H9 (cell line): ENCODE data around the gene NEGR1. TPM values are rescaled to one million over a fixed set of nuclear protein-coding genes. Genes with fewer than 3 reads are reported as not detected.

ENCODE experiments used
- DNase-seq: peaks from one replicate; pipeline ENCODE4 v3.0.0-alpha.2; 2017
- H2AFZ ChIP-seq: one replicate; pipeline ENCODE4 v1.6.1; 2013; ENCODE audit warnings: mild to moderate bottlenecking, low read length, control low read depth, moderate library complexity
- H2AK5ac ChIP-seq: 2 replicates; pipeline ENCODE4 v1.6.1; 2013; ENCODE audit warnings: low read length, control low read depth, mixed read lengths; ENCODE audit not compliant: insufficient read length
- H2BK120ac ChIP-seq: one replicate; pipeline ENCODE4 v1.6.1; 2013; ENCODE audit warnings: low read depth, mild to moderate bottlenecking, low read length, control low read depth, inconsistent platforms; ENCODE audit not compliant: poor library complexity, severe bottlenecking
- H2BK12ac ChIP-seq: 2 replicates; pipeline ENCODE4 v1.6.1; 2013; ENCODE audit warnings: low read length, control low read depth, mixed read lengths, low read depth; ENCODE audit not compliant: insufficient read length
- H2BK15ac ChIP-seq: 2 replicates; pipeline ENCODE4 v1.6.1; 2013; ENCODE audit warnings: low read depth, low read length, control low read depth
- H2BK20ac ChIP-seq: one replicate; pipeline ENCODE4 v1.6.1; 2013; ENCODE audit warnings: low read depth, mild to moderate bottlenecking, low read length, control low read depth, inconsistent platforms; ENCODE audit not compliant: poor library complexity, severe bottlenecking
- H2BK5ac ChIP-seq: 2 replicates; pipeline ENCODE4 v1.6.1; 2013; ENCODE audit warnings: low read length, control low read depth, mixed read lengths; ENCODE audit not compliant: insufficient read length
- H3K14ac ChIP-seq: 2 replicates; pipeline ENCODE4 v1.6.1; 2013; ENCODE audit warnings: low read length, control low read depth; ENCODE audit not compliant: insufficient read depth
- H3K18ac ChIP-seq: 2 replicates; pipeline ENCODE4 v1.6.1; 2013; ENCODE audit warnings: low read depth, mild to moderate bottlenecking, mixed read lengths, low read length, control low read depth; ENCODE audit not compliant: insufficient read length
- H3K23ac ChIP-seq: 2 replicates; pipeline ENCODE4 v1.6.1; 2013; ENCODE audit warnings: low read length, control low read depth, mixed read lengths, low read depth; ENCODE audit not compliant: insufficient read length
- H3K23me2 ChIP-seq: 2 replicates; pipeline ENCODE4 v1.6.1; 2013; ENCODE audit warnings: low read depth, mild to moderate bottlenecking, mixed read lengths, low read length, control low read depth; ENCODE audit not compliant: insufficient read length, poor library complexity, severe bottlenecking
- H3K27ac ChIP-seq: 2 replicates; pipeline ENCODE4 v1.5.1; 2013; ENCODE audit warnings: low read length, control low read depth, mixed read lengths, low read depth; ENCODE audit not compliant: insufficient read length
- H3K27me3 ChIP-seq: 2 replicates; pipeline ENCODE4 v1.6.1; 2013; ENCODE audit warnings: low read length, control low read depth, inconsistent platforms; ENCODE audit not compliant: insufficient read depth
- H3K4ac ChIP-seq: 2 replicates; pipeline ENCODE4 v1.6.1; 2013; ENCODE audit warnings: low read depth, mild to moderate bottlenecking, control low read depth, inconsistent platforms, low read length, moderate library complexity
- H3K4me1 ChIP-seq: 2 replicates; pipeline ENCODE4 v1.6.1; 2013; ENCODE audit warnings: low read length, control low read depth, inconsistent platforms; ENCODE audit not compliant: insufficient read depth
- H3K4me2 ChIP-seq: 2 replicates; pipeline ENCODE4 v1.6.1; 2013; ENCODE audit warnings: low read length, control low read depth, mixed read lengths; ENCODE audit not compliant: insufficient read length, insufficient read depth
- H3K56ac ChIP-seq: 2 replicates; pipeline ENCODE4 v1.6.1; 2013; ENCODE audit warnings: low read depth, mild to moderate bottlenecking, mixed read lengths, low read length, control low read depth; ENCODE audit not compliant: insufficient read length
- H3K79me1 ChIP-seq: 2 replicates; pipeline ENCODE4 v1.6.1; 2013; ENCODE audit warnings: low read depth, mild to moderate bottlenecking, moderate library complexity, low read length, control low read depth, inconsistent platforms; ENCODE audit not compliant: insufficient read depth, poor library complexity, severe bottlenecking
- H3K79me2 ChIP-seq: 2 replicates; pipeline ENCODE4 v1.6.1; 2013; ENCODE audit warnings: low read length, control low read depth, inconsistent platforms; ENCODE audit not compliant: insufficient read depth
- H3K9ac ChIP-seq: 2 replicates; pipeline ENCODE4 v1.6.1; 2013; ENCODE audit warnings: low read length, control low read depth, mixed read lengths; ENCODE audit not compliant: insufficient read length; ENCODE audit errors: extremely low read depth
- H3K9me3 ChIP-seq: one replicate; pipeline ENCODE4 v1.6.1; 2013; ENCODE audit warnings: low read depth, low read length, inconsistent platforms; ENCODE audit not compliant: control insufficient read depth
- H3T11ph ChIP-seq: one replicate; pipeline ENCODE4 v1.6.1; 2013; ENCODE audit warnings: mild to moderate bottlenecking, low read length, control low read depth, inconsistent platforms
- H4K20me1 ChIP-seq: one replicate; pipeline ENCODE4 v1.6.1; 2013; ENCODE audit not compliant: control insufficient read depth, insufficient read length, insufficient read depth
- H4K5ac ChIP-seq: 2 replicates; pipeline ENCODE4 v1.6.1; 2013; ENCODE audit warnings: low read depth, mild to moderate bottlenecking, mixed read lengths, low read length, control low read depth; ENCODE audit not compliant: insufficient read length
- H4K8ac ChIP-seq: replicated peaks from 2 replicates; pipeline ENCODE4 v1.6.1; 2013; ENCODE audit warnings: low read length, control low read depth, mixed read lengths, low read depth; ENCODE audit not compliant: insufficient read length
- H4K91ac ChIP-seq: 2 replicates; pipeline ENCODE4 v1.6.1; 2013; ENCODE audit warnings: low read depth, mild to moderate bottlenecking, moderate library complexity, mixed read lengths, low read length, control low read depth; ENCODE audit not compliant: insufficient read length
- H3K27ac Mint-ChIP-seq, 3 experiments: 2 replicates in 2 of 3; 3 replicates in 1 of 3; pipeline ENCODE4 v1.8.0; 2020 to 2021; ENCODE audit warnings: mixed read lengths in 3 of 3, mild to moderate bottlenecking in 1 of 3, moderate library complexity in 1 of 3
- H3K27me3 Mint-ChIP-seq: 2 replicates; pipeline ENCODE4 v1.8.0; 2021; ENCODE audit warnings: low read depth, mild to moderate bottlenecking, moderate library complexity, mixed read lengths
- H3K36me3 Mint-ChIP-seq, 3 experiments: 2 replicates in 2 of 3; 3 replicates in 1 of 3; pipeline ENCODE4 v1.8.0; 2020 to 2021; ENCODE audit warnings: low read depth in 3 of 3, mixed read lengths in 3 of 3; ENCODE audit not compliant: insufficient read depth in 1 of 3
- H3K4me1 Mint-ChIP-seq, 2 experiments: 2 replicates each; pipeline ENCODE4 v1.8.0; 2020; ENCODE audit warnings: mixed read lengths in 2 of 2
- H3K4me3 Mint-ChIP-seq, 2 experiments: 2 replicates in 1 of 2; 3 replicates in 1 of 2; pipeline ENCODE4 v1.8.0; 2020 to 2021; ENCODE audit warnings: mild to moderate bottlenecking in 2 of 2, mixed read lengths in 2 of 2, moderate library complexity in 1 of 2
- H3K9me3 Mint-ChIP-seq, 2 experiments: 2 replicates in 1 of 2; 3 replicates in 1 of 2; pipeline ENCODE4 v1.8.0; 2020; ENCODE audit warnings: mild to moderate bottlenecking in 2 of 2, mixed read lengths in 2 of 2, moderate library complexity in 1 of 2
- CTCF ChIP-seq: fragments of 200-600 bp; sonication (generic); conservative IDR thresholded peaks from 3 replicates; pipeline ENCODE4 v1.8.0; 2021; ENCODE audit warnings: antibody characterized with exemption, mild to moderate bottlenecking
- WGBS: extraction: QIAGEN DNeasy Blood & Tissue Kit; methylation state at CpG from one replicate; pipeline ENCODE4 v1.1.7; 2013; ENCODE audit warnings: missing lambda C conversion rate, low lambda C conversion rate, mixed read lengths; ENCODE audit not compliant: insufficient read length; ENCODE audit errors: extremely low coverage; 5-methylcytosine and 5-hydroxymethylcytosine counted together
- total RNA-seq: library from RNA; stranded (reverse); gene quantifications from 2 replicates; pipeline ENCODE4 v1.2.1, GENCODE V29; 2021

NEGR1 gene
- total RNA-seq, 1 experiment from 2014 or later, result 0.13 TPM

- Mint-ChIP-seq H3K4me3 (no peak overlapping the region), H3K4me1 (no peaks in the 10 kb centered on the region), H3K9me3 (no peaks in the 10 kb centered on the region), H3K27me3 (no peaks in the 10 kb centered on the region), H3K36me3 (no peaks in the 10 kb centered on the region), H3K27ac (no peak overlapping the region)
- Histone ChIP-seq H3T11ph (no peak overlapping the region), H3K27ac (no peak overlapping the region), H2BK120ac (no peak overlapping the region), H2BK12ac (no peak overlapping the region), H3K4me2 (no peak overlapping the region), H4K91ac (no peak overlapping the region), H2AK5ac (no peak overlapping the region), H2BK20ac (no peak overlapping the region), H2BK15ac (no peak overlapping the region), H3K18ac (no peak overlapping the region), H3K23me2 (no peaks in the 10 kb centered on the region), H3K4me1 (no peaks in the 10 kb centered on the region), H2AFZ (no peak overlapping the region), H4K8ac (no peak overlapping the region), H3K56ac (no peak overlapping the region), H3K27me3 (no peaks in the 10 kb centered on the region), H3K79me2 (no peaks in the 10 kb centered on the region), H4K5ac (no peak overlapping the region), H3K9me3 (no peaks in the 10 kb centered on the region), H3K4ac (no peak overlapping the region), H3K23ac (no peak overlapping the region), H3K9ac (no peak overlapping the region), H2BK5ac (no peak overlapping the region), H3K14ac (no peak overlapping the region), H3K79me1 (no peaks in the 10 kb centered on the region), H4K20me1 (no peaks in the 10 kb centered on the region)
- no CpG with 5 or more reads among the region's 3 CpGs for WGBS
- TF ChIP-seq CTCF, result no peak
- no peak for DNase-seq
These were observed 716.5 kb downstream of the NEGR1 start for GRCh38 chr1:71565831-71566230.
